ENCODE measurements around the gene NFIX.

DNA sequence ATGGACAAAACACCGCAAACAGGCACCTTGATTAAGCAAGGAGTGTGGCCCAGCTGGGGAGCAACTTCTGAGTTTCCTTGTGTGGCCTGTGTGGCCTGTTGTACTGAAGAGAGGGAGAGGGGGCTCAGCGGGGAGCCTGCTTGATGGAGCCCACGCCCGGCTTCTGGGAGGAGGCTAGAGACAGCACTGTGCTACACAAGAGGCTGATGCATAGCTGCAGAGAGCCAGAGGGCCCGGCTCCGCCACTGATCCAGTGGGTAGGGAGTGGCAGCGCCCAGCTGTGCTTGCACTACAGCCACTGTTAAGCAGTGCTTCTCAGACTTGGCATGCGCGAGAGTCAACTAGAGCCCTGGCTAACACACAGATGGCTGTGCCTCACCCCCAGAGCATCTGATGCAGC is 88.4 kb downstream of the NFIX start:
- TF ChIP-seq POLR2A (IDR thresholded peaks at IDR 0.05) (no peak), EP300 (IDR thresholded peaks at IDR 0.05) (no peak)
- TF ChIP-seq, protein P1, sequence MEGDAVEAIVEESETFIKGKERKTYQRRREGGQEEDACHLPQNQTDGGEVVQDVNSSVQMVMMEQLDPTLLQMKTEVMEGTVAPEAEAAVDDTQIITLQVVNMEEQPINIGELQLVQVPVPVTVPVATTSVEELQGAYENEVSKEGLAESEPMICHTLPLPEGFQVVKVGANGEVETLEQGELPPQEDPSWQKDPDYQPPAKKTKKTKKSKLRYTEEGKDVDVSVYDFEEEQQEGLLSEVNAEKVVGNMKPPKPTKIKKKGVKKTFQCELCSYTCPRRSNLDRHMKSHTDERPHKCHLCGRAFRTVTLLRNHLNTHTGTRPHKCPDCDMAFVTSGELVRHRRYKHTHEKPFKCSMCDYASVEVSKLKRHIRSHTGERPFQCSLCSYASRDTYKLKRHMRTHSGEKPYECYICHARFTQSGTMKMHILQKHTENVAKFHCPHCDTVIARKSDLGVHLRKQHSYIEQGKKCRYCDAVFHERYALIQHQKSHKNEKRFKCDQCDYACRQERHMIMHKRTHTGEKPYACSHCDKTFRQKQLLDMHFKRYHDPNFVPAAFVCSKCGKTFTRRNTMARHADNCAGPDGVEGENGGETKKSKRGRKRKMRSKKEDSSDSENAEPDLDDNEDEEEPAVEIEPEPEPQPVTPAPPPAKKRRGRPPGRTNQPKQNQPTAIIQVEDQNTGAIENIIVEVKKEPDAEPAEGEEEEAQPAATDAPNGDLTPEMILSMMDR (IDR thresholded peaks at IDR 0.05): no peak
